HG02623 (cell line): ENCODE results near the gene FUS.

Experiments used
- ATAC-seq: cut with Tn5 transposase; IDR thresholded peaks from one replicate; pipeline ENCODE4 v1.9.1; 2021; ENCODE audit warnings: moderate library complexity; ENCODE audit not compliant: unreplicated experiment

Gene FUS

GRCh38 chr16:31200821-31201568, 21.1 kb downstream of the FUS start:
- ATAC-seq, result no peak

DNA sequence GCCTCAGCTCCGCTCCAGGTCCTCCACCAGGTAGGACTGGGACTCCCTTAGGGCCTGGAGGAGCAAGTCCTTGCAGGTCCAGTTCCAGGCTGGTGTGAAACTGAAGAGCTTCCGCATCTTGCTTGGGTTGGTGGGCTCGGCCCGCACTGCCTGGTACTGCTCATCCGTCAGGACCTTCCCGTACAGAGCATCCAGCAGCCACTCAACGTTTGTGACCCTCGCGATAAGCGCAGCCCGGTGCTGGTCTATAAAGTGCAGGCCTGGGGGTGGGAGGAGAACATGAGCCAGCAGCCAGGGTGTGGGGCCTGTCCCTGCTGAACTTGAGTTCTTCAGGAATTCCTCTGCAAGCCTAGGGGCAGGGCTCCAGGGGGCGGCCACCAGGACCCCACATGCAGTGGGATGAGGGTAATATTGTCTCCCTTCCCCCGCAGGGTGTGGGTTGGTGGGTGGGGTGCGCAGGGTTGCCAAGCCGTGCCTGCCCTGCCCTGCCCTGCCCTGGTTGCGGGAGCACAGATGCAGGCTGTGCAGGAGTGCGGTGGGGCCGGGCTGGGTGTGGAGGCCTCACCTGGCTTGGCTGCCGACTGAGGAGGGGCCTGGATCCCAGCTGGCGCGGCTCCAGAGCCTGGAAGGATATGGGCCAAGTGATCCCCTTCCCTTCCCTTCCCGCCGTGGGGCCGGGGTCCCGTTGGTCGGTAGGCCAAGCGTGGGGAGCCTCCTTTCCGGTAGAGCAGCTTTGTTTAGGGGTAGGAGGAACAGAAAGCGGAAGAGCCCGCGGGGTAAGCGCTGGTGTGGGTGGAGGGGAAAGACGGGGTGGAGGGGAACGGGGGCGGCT, 21.9 kb downstream of the FUS start:
- peak; percentile 40 for ATAC-seq

DNA sequence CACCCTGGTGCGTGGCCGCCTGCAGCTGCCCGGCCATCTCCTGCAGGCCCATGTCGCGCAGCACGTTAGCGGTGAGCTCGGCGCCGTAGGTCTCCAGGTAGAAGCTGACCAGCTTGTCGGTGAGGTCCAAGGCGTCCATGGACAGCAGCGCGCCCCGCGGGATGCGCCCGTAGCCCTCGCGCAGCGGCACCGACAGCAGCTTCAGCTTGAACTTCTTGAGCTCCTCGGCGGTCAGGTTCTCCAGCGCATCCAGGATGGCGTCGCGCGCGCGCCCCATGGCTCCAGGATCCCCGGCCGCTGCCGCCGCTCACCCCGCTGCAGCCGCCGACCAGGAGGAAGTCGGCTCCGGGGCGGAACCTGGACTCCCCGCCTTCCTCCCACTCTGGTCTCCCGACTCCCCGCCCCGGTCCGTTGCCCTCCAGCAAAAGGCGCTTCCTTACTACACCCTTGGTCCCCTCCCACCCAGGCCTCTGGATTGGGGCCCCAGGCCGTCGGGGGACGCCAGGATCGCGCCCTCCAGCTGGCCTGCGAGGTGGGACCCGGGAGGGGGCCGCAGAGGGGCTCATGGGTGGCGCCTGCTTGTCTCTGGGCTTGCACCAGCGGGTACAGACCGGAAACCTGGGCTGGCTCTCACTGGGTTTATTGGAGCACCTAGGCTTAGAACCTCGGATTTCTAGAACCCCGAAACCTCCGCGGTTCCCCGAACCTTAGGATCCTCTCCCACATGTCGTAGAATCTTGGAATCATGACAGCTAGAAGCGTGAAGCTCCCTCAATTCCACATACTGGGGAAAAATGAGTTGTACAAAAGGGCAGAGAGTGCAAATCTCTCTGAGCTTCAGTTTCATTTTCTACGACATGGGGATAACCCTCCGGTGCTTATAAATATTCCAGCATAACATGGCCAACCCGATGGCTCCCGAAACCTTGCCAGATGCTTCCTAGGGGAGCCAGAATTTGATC, 22.8 kb downstream of the FUS start, which contains the start of gene PYCARD:
TSS of gene PYCARD (minus strand) at position 347 of the 962 bp plus-strand sequence. CDS start at position 277, 70 bp downstream.
- ATAC-seq, result peak; percentile 32

- no peak for ATAC-seq
These were observed 25.1 kb downstream of the FUS start for GRCh38 chr16:31204871-31205666.

DNA sequence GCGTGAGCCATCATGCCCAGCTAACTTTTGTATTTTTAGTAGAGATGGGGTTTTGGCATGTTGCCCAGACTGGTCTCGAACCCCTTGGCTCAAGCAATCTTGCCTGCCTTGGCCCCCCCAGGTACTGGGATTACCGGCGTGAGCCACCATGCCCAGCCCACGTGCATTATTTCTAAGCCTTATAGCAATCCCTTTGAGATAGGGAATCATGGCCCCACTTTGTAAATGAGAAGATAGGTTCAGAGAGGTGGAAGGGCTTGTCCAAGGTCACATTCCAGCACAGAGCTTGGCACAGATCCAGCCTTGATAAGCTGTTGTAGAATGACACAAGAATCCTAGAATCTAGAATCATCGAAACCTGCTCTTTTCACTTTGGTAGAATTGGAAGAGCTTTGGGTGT, 26.8 kb downstream of the FUS start:
- ATAC-seq, result no peak

DNA sequence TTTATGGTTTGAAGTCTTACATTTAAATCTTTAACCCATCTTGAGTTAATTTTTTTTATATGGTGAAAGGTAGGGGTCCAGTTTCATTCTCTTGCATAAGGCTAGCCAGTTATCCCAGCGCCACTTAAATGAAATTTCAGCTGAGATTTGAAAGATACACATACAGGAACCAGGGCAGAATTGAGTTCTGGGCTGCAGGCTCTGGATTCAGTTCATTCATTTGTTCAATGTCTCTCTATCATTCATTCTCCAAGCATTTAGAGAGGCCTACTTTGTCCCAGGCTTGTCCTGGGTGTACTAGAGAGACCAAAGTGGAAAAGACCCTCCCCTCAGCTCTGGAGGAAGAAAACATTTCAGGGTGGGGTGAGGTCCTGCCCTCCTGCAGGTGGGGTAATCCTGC, 33.4 kb downstream of the FUS start:
- ATAC-seq, result no peak

DNA sequence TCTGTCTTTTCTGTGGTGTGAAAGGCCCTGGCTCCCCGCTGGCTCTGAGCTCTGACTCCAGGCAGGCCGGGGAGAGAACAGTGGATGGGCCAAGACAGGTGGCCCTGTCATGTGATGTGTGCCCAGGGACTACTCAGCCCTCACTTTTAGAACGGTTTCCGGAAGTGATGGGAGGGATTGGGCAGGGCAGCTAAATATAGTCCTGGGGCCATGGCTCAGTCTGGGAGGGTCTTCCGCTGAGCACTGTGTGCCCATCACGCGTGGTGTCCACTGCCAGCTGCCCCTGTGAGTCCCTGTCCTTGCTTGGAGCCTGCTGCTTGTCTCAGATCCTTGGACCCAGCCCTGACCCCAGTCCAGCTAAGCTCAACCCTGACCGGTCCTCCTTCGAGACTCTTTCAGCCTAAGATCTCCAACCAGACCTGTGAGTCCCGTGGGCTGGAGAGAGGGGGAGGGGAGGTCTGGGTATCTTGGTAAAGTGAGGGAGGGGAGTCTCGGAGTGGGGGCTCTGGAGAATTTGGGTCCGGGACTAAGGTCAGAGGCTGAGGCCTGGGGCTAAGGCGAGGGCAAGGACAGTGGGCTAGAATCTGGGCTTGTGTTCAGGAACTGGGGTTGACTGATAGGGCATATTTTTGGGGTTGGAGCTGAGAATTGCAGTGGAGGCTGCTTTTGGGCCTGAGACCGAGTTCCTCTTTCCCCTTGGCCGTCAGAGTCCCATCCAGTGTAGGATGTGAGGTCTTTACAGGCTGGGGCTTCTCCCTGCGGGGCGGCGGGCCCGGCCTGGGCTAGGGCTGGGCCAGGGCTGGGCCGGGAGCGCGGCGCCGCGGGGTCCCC, 34.2 kb downstream of the FUS start, which contains the start of gene TRIM72:
TSS of gene TRIM72 (plus strand) at position 243 of the 831 bp plus-strand sequence. CDS start 620 bp downstream, outside the sequence.
- no peak for ATAC-seq

DNA sequence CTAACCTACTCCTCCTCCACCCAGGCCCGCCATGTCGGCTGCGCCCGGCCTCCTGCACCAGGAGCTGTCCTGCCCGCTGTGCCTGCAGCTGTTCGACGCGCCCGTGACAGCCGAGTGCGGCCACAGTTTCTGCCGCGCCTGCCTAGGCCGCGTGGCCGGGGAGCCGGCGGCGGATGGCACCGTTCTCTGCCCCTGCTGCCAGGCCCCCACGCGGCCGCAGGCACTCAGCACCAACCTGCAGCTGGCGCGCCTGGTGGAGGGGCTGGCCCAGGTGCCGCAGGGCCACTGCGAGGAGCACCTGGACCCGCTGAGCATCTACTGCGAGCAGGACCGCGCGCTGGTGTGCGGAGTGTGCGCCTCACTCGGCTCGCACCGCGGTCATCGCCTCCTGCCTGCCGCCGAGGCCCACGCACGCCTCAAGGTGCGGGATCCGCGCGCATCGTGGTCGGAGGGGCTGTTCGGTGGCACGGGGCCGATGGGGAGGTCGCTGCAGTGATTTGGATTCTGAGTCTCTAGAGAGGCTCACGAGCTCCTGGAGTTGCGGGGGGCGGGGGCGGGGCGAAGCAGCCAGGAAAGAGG, 34.9 kb downstream of the FUS start:
- no peak for ATAC-seq

DNA sequence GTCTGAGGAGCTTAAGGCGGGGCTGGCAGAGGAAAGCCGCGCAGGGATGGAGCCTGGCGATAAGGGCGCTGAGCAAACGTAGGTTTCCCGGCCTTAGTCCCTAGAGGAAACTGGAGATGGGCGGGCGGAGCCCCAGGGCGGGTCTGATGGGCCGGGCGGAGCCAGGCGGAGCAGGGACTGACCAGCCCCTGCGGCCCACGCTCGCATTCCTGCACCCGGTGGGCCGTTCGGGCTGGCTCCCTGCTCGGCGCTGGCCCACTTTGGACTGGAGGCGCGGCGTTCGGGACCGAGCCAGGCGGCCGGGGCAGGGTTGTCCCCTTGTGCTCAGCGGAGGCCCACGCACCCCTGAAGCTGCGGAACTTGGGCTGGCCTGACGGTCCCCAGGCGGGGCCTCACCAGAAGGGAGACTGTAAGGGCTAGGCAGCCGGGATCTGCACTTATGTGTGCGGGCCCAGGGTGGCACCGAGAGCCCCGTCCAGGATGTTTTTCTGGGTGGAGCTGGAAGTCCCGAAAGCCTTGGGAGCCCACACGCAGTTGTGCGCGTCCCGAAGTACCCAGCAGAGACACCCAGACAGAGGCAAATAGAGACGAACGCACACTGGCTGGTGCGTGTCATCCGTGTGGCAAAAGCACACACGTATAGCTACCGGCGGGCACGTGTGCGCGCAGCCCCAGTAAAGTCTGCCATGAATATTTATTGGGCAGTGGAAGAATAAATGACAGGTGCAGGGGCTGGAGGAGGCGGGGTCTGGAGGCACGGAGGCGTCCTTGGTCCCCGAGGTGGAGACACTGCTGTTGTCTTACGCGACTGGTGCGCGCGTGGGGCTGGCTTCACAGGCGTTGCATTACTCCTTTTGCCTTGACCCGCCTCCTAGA, 35.6 kb downstream of the FUS start:
- no peak for ATAC-seq

- no peak for ATAC-seq
These were observed 36.6 kb downstream of the FUS start, which contains the start of gene PYDC1 for GRCh38 chr16:31216422-31217135. PYDC1 (minus strand) TSS chr16:31217135; CDS start chr16:31217028, 107 bp downstream.

- ATAC-seq, result no peak
These were observed 37.2 kb downstream of the FUS start for GRCh38 chr16:31217136-31217530.

- ATAC-seq, result no peak
These were observed 39.3 kb downstream of the FUS start for GRCh38 chr16:31219154-31219741.

GRCh38 chr16:31221357-31222160, 41.6 kb downstream of the FUS start:
- ATAC-seq, result no peak

DNA sequence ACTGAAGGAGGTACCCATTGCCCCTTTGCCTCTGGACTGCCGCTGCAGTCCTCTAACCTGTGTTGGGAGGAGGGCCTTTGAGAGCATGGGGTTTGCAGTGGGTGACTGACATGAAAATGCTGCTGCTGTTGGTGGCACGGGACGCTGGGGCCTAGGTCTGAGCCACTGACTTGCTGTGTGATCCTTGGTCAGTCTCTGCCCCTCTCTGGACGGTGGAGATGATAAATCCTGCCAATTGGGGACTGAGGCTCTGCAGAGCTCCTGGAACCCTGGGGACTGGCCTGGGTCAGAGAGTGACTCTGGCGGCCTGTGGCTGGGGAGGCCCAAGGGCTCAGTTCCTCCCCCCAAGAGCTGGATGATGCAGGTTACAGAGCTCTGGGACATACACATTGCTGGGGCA, 43.1 kb downstream of the FUS start:
- ATAC-seq, result no peak

- ATAC-seq, result no peak
These were observed 44.4 kb downstream of the FUS start for GRCh38 chr16:31224092-31224955.
